Measurements from ENCODE around the gene SLC7A6.

SLC7A6 gene

DNA sequence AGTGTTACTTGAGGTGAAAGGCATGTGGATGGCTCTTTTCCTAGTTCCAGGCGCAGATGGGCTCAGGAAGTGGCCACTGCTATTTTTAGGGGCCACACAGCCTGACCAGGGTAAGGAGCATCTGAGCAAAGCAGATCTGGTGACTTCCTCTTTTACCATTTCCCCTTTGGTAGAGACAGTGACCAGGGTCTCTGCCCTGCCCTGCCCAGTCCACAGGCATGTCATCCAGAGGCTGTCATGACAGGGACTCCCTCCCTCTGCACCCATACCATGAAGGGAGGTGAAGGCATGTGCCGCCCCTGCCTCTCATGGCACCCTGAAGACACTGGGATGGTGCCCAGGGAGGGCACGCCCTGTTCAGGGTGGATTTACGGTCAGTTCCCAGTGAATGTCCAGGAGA, 16.9 kb upstream of the SLC7A6 start:
- H3K4me2 ChIP-seq (ENCODE audit: low read length), result peak overlapping the region; percentile 91

DNA sequence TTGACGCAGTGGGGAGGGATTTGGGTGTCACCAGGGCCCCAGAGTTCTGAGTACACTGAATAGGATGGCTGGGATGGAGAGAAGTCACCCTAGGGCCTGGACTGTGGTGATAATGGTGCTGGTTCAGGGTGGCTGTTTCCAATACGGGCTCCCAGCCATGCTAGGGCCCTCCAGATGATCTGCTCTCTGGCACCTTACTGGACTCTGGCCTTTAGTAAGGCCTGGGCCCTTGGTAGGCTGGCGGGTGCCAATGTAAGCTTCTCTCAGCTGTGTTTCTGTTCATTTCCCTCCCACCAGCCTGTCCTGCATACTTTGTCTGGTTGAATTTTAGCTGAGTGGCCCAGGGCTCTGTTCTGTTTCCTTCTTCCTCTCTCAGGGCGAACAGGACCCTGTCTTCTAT, 16.4 kb upstream of the SLC7A6 start:
- H3K36me3 ChIP-seq (ENCODE audit: insufficient read depth, low read length), result peaks cover 18% of the 10 kb centered on the region
- no peaks in the 10 kb centered on the region for H3K9me2 ChIP-seq (ENCODE audit: low read depth, low read length)
- H3K4me2 ChIP-seq (ENCODE audit: low read length), result peak overlapping the region; percentile 91; the same call in 1 of the 2 replicates
- TF ChIP-seq, protein P1, sequence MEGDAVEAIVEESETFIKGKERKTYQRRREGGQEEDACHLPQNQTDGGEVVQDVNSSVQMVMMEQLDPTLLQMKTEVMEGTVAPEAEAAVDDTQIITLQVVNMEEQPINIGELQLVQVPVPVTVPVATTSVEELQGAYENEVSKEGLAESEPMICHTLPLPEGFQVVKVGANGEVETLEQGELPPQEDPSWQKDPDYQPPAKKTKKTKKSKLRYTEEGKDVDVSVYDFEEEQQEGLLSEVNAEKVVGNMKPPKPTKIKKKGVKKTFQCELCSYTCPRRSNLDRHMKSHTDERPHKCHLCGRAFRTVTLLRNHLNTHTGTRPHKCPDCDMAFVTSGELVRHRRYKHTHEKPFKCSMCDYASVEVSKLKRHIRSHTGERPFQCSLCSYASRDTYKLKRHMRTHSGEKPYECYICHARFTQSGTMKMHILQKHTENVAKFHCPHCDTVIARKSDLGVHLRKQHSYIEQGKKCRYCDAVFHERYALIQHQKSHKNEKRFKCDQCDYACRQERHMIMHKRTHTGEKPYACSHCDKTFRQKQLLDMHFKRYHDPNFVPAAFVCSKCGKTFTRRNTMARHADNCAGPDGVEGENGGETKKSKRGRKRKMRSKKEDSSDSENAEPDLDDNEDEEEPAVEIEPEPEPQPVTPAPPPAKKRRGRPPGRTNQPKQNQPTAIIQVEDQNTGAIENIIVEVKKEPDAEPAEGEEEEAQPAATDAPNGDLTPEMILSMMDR (IDR thresholded peaks at IDR 0.05; ENCODE audit: low read length), result no peak
- TF ChIP-seq EZH2 (IDR thresholded peaks at IDR 0.05; ENCODE audit: borderline replicate concordance, low read length), result no peak
- H3K27ac ChIP-seq (ENCODE audit: low read depth, low read length, poor library complexity, severe bottlenecking), result peak overlapping the region; percentile 71
- H3K9ac ChIP-seq (ENCODE audit: low read length), result peak overlapping the region; percentile 26; the same call in 1 of the 2 replicates
- H3K79me2 ChIP-seq (ENCODE audit: insufficient read depth, low read length), result no peaks in the 10 kb centered on the region
- H3K4me3 ChIP-seq (ENCODE audit: low read depth, low read length, poor library complexity, severe bottlenecking), result peak overlapping the region; percentile 88
- no peak overlapping the region for H2AFZ ChIP-seq (ENCODE audit: low read length)
- H3F3A ChIP-seq (ENCODE audit: insufficient read depth, low read length), result no peaks in the 10 kb centered on the region; the same call in 1 of the 2 replicates
- no peaks in the 10 kb centered on the region for H3K27me3 ChIP-seq (ENCODE audit: insufficient read depth, low read length)
- H3K9me3 ChIP-seq (ENCODE audit: low read length), result no peaks in the 10 kb centered on the region
- H3K4me1 ChIP-seq (ENCODE audit: insufficient read depth, low read length, severe bottlenecking), result peaks cover 62% of the 10 kb centered on the region
- no peaks in the 10 kb centered on the region for H4K20me1 ChIP-seq (ENCODE audit: insufficient read depth, low read length)

More for the DNA sequence above, 16.9 kb upstream of the SLC7A6 start:
- H3F3A ChIP-seq (ENCODE audit: insufficient read depth, low read length), result no peaks in the 10 kb centered on the region
- H2AFZ ChIP-seq (ENCODE audit: low read length), result no peak overlapping the region
- H3K9me2 ChIP-seq (ENCODE audit: low read depth, low read length), result no peaks in the 10 kb centered on the region
- H4K20me1 ChIP-seq (ENCODE audit: insufficient read depth, low read length), result no peaks in the 10 kb centered on the region
- peaks cover 57% of the 10 kb centered on the region for H3K4me1 ChIP-seq (ENCODE audit: insufficient read depth, low read length, severe bottlenecking)
- no peaks in the 10 kb centered on the region for H3K79me2 ChIP-seq (ENCODE audit: insufficient read depth, low read length)
- peak overlapping the region; percentile 71 for H3K27ac ChIP-seq (ENCODE audit: low read depth, low read length, poor library complexity, severe bottlenecking)
- peaks cover 17% of the 10 kb centered on the region for H3K36me3 ChIP-seq (ENCODE audit: insufficient read depth, low read length)
- peak overlapping the region; percentile 26; the same call in 1 of the 2 replicates for H3K9ac ChIP-seq (ENCODE audit: low read length)
- H3K9me3 ChIP-seq (ENCODE audit: low read length), result no peaks in the 10 kb centered on the region
- peak overlapping the region; percentile 88 for H3K4me3 ChIP-seq (ENCODE audit: low read depth, low read length, poor library complexity, severe bottlenecking)
- TF ChIP-seq EZH2 (IDR thresholded peaks at IDR 0.05; ENCODE audit: borderline replicate concordance, low read length), result no peak
- TF ChIP-seq, protein P1 (IDR thresholded peaks at IDR 0.05; ENCODE audit: low read length), result no peak
- no peaks in the 10 kb centered on the region for H3K27me3 ChIP-seq (ENCODE audit: insufficient read depth, low read length)

DNA sequence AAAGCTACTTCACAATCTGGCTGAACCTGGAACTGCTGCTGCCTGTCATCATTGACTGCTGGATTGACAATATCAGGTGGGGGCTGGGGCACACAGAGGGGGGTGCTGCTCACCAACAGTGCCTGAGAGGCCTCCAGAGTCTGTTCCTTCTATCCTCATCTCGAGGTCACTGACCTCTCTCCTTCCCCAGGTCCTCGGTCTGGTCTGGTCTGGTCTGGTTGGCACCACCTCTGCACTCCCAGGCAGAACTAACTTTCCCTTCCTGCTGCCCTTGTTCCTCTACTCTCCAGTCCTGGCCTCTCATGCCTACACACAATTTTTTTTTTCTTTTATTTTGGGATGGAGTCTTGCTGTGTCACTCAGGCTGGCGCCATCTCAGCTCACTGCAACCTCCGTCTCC, 15.0 kb upstream of the SLC7A6 start:
- no peak for TF ChIP-seq EZH2 (IDR thresholded peaks at IDR 0.05; ENCODE audit: borderline replicate concordance, low read length)
- TF ChIP-seq, protein P1 (IDR thresholded peaks at IDR 0.05; ENCODE audit: low read length), result no peak
- Histone ChIP-seq H2AFZ (ENCODE audit: low read length) (no peak overlapping the region), H3K36me3 (ENCODE audit: insufficient read depth, low read length) (peaks cover 28% of the 10 kb centered on the region), H3K9ac (ENCODE audit: low read length) (no peak overlapping the region), H4K20me1 (ENCODE audit: insufficient read depth, low read length) (no peaks in the 10 kb centered on the region), H3K4me3 (ENCODE audit: low read depth, low read length, poor library complexity, severe bottlenecking) (no peak overlapping the region), H3K9me3 (ENCODE audit: low read length) (no peaks in the 10 kb centered on the region), H3F3A (ENCODE audit: insufficient read depth, low read length) (no peaks in the 10 kb centered on the region; the same call in 1 of the 2 replicates), H3K79me2 (ENCODE audit: insufficient read depth, low read length) (no peaks in the 10 kb centered on the region), H3K9me2 (ENCODE audit: low read depth, low read length) (no peaks in the 10 kb centered on the region), H3K27me3 (ENCODE audit: insufficient read depth, low read length) (no peaks in the 10 kb centered on the region), H3K4me2 (ENCODE audit: low read length) (no peak overlapping the region), H3K4me1 (ENCODE audit: insufficient read depth, low read length, severe bottlenecking) (peaks cover 60% of the 10 kb centered on the region), H3K27ac (ENCODE audit: low read depth, low read length, poor library complexity, severe bottlenecking) (peak overlapping the region; percentile 44)

Data from OCI-LY1 (cell line).